HepG2 (cell line): ENCODE data around the gene ATG4D. TPM values are rescaled to one million over a fixed set of nuclear protein-coding genes. Genes with fewer than 3 reads are reported as not detected.

Experiments used
- AFF4 ChIP-seq: sonication (generic); formaldehyde crosslinking; IDR thresholded peaks from 2 replicates; pipeline ENCODE4 v1.4.0; 2020; ENCODE audit warnings: missing genetic modification reagents
- ATF1 ChIP-seq: IDR thresholded peaks from 2 replicates; pipeline ENCODE4 v1.6.1; 2016; ENCODE audit warnings: mild to moderate bottlenecking, control low read depth
- HNRNPH1 ChIP-seq: fragments of 200-400 bp; formaldehyde crosslinking; optimal IDR thresholded peaks from 2 replicates; pipeline ENCODE3; 2017; ENCODE audit warnings: mild to moderate bottlenecking, low read depth, low read length
- KLF12 ChIP-seq: sonication (generic); formaldehyde crosslinking; IDR thresholded peaks from 2 replicates; pipeline ENCODE4 v1.4.0; 2020; ENCODE audit warnings: missing genetic modification reagents, borderline replicate concordance
- TBX2 ChIP-seq: sonication (generic); formaldehyde crosslinking; IDR thresholded peaks from 2 replicates; pipeline ENCODE4 v1.5.0; 2020; ENCODE audit warnings: missing genetic modification reagents, mild to moderate bottlenecking, borderline replicate concordance
- ZFP91 ChIP-seq: sonication (generic); formaldehyde crosslinking; IDR thresholded peaks from 2 replicates; pipeline ENCODE4 v1.9.0; 2022; ENCODE audit warnings: missing genetic modification reagents, mild to moderate bottlenecking, borderline replicate concordance
- ZNF281 ChIP-seq: sonication (generic); formaldehyde crosslinking; IDR thresholded peaks from 2 replicates; pipeline ENCODE4 v1.4.0; 2020; ENCODE audit warnings: missing genetic modification reagents, borderline replicate concordance
- ZNF577 ChIP-seq: sonication (generic); formaldehyde crosslinking; IDR thresholded peaks from 2 replicates; pipeline ENCODE4 v1.4.0; 2020; ENCODE audit warnings: mild to moderate bottlenecking, low read depth, missing genetic modification reagents, borderline replicate concordance
- ZNF646 ChIP-seq: sonication (generic); formaldehyde crosslinking; IDR thresholded peaks from 2 replicates; pipeline ENCODE4 v1.9.0; 2021; ENCODE audit warnings: mild to moderate bottlenecking, missing genetic modification reagents
- ZUFSP ChIP-seq: sonication (generic); formaldehyde crosslinking; IDR thresholded peaks from 2 replicates; pipeline ENCODE4 v1.9.0; 2021; ENCODE audit warnings: missing genetic modification reagents, mild to moderate bottlenecking, borderline replicate concordance
- polyA plus RNA-seq, 8 experiments: library from polyadenylated mRNA; depleted of rRNA in 3 of 8; stranded (reverse) in 7 of 8; unstranded in 1 of 8; fragments of >200 nt; fragmentation: Illumina TruSeq in 4 of 8; extraction: Trizol in 4 of 8; gene quantifications; 2 replicates each; pipeline versions ENCODE4 v1.2.1 to v1.2.3, GENCODE V29; 2011 to 2016; ENCODE audit warnings: low read depth in 4 of 8, missing spikeins in 1 of 8, mixed read lengths in 1 of 8; ENCODE audit not compliant: insufficient read depth in 1 of 8
- total RNA-seq, 5 experiments: library from RNA; depleted of rRNA; stranded (reverse); fragments of >200 nt; fragmentation: Illumina TruSeq; extraction: Trizol; gene quantifications; 2 replicates each; pipeline ENCODE4 v1.2.3, GENCODE V29; 2016; ENCODE audit warnings: low read depth in 1 of 5

ATG4D gene
- total and polyA plus RNA-seq, 2 of the 13 experiments (the other 11 are each of a cell fraction or from before 2014, with no cell fraction given): 17.8 to 19.0 TPM

GRCh38 chr19:10568826-10569651 is 25.3 kb downstream of the ATG4D start, which contains the start of gene CDKN2D (continued):
- TF ChIP-seq ZUFSP (no peak), HNRNPH1 (no peak), ZNF281 (CRISPR knock-in tag) (no peak), ZFP91 (CRISPR knock-in tag) (peak; percentile 61; the same call in 1 of the 2 replicates), TBX2 (CRISPR knock-in tag) (peak; percentile 41; the same call in 1 of the 2 replicates), AFF4 (no peak), KLF12 (CRISPR knock-in tag) (no peak; the same call in 1 of the 2 replicates), ZNF577 (CRISPR knock-in tag) (no peak), ATF1 (CRISPR knock-in tag) (peak; percentile 79), ZNF646 (CRISPR knock-in tag) (no peak)
